Right lobe of liver (tissue), 6 donors: ENCODE measurements around the gene PRSS56. TPM values are rescaled to one million over a fixed set of nuclear protein-coding genes. Genes with fewer than 3 reads are reported as not detected.

Source experiments
- ATAC-seq, 4 donors: fragments of 200-7000 bp; cut with Tn5 transposase; one replicate each; pipeline ENCODE4 v1.9.1; 2020; ENCODE audit warnings: mild to moderate bottlenecking in 4 of 4, moderate library complexity in 4 of 4
- DNase-seq, 3 donors: peaks; one replicate each; pipeline ENCODE4 v3.0.0-alpha.2; 2020
- H3K27ac ChIP-seq, 3 donors: fragments of 200-600 bp; one replicate each; pipeline ENCODE4 v1.8.0; 2022
- H3K27me3 ChIP-seq, 2 donors: fragments of 200-600 bp; one replicate each; pipeline ENCODE4 v1.8.0; 2022
- H3K36me3 ChIP-seq, 4 donors: fragments of 200-600 bp; sonication (generic) in 1 of 4; one replicate each; pipeline versions ENCODE4 v1.5.1 to v1.8.0; 2017 to 2022; ENCODE audit warnings: control low read depth in 1 of 4
- H3K4me1 ChIP-seq, 4 donors: fragments of 200-600 bp; sonication (generic) in 1 of 4; one replicate each; pipeline versions ENCODE4 v1.5.1 to v1.8.0; 2017 to 2022; ENCODE audit warnings: control low read depth in 1 of 4
- H3K4me3 ChIP-seq, 3 donors: fragments of 200-600 bp; one replicate each; pipeline ENCODE4 v1.8.0; 2022
- H3K9me3 ChIP-seq, 4 donors: fragments of 200-600 bp; sonication (generic) in 1 of 4; one replicate each; pipeline versions ENCODE4 v1.5.1 to v1.8.0; 2017 to 2022; ENCODE audit warnings: control low read depth in 1 of 4
- CTCF ChIP-seq, 4 donors: fragments of 200-600 bp in 3 of 4; fragments of 450-650 bp in 1 of 4; IDR thresholded peaks; one replicate each; pipeline versions ENCODE4 v1.5.1 to v1.8.0; 2016 to 2022; ENCODE audit warnings: antibody characterized with exemption in 4 of 4, mild to moderate bottlenecking in 2 of 4
- POLR2A ChIP-seq: fragments of 450-650 bp; IDR thresholded peaks from one replicate; pipeline ENCODE4 v1.6.1; 2017; ENCODE audit warnings: antibody characterized with exemption, mild to moderate bottlenecking
- WGBS: methylation state at CpG from one replicate; pipeline ENCODE4 v1.1.6; 2018; ENCODE audit warnings: low coverage, low lambda C conversion rate; ENCODE audit not compliant: insufficient coverage; ENCODE audit errors: missing lambda C conversion rate; 5-methylcytosine and 5-hydroxymethylcytosine counted together
- intact Hi-C, 2 donors: fragments of 100-400 bp; cut with DNase I; formaldehyde crosslinking; loops; one replicate each; pipeline versions ENCODE4 v1.11.2 to v1.14.1; 2022
- total RNA-seq, 6 experiments: library from RNA; depleted of rRNA in 2 of 6; stranded (reverse); fragments of >200 nt in 2 of 6; fragmentation: NEBNext Ultra II Directional in 3 of 6; extraction: Animal tissue kit (Norgen Biotek cat#: 25700) in 3 of 6; gene quantifications; one replicate each; pipeline versions ENCODE4 v1.1.0 to v1.2.4, GENCODE V29; 2016 to 2023
- donor health status: DM: no; HTN: yes; CAD: no.
- donor health status: DM: no; HTN: no; CAD: no.
- donor health status: DM: no; HTN: no; CAD: no.
- donor health status: DM: no; HTN: yes; CAD: no.
- donor health status: DM: no; HTN: yes; CAD: no.

Gene PRSS56
- total RNA-seq, 6 experiments from 2014 or later, result 0.19 TPM; not detected in 5

GRCh38 chr2:232550354-232551249, 30.4 kb downstream of the PRSS56 start, which contains the start of the genes EIF4E2 and TIGD1:
TSS of gene EIF4E2 (plus strand) at chr2:232550689. CDS start at chr2:232550725, 36 bp downstream.
TSS of gene TIGD1 (minus strand) at chr2:232550557. CDS start at chr2:232549882, 675 bp downstream.
- peak within 1 kb of the TSS; percentile 94 to 95 (median 95) for H3K4me3 ChIP-seq
- H3K4me1 ChIP-seq, result peaks cover 0 to 22% (median 3%) of the 10 kb centered on the region in 4 donors
- intact Hi-C loops, result no loop called here
- TF ChIP-seq CTCF (IDR thresholded peaks at IDR 0.05) (peak in 3 of 4 donors; percentile 15 to 37 (median 23)), POLR2A (peak; percentile 88)
- H3K36me3 ChIP-seq, result no peaks in the 10 kb centered on the region
- DNase-seq (peak; percentile 94 to 97 (median 97)), ATAC-seq (peak; percentile 94 to 96 (median 95))
- 2% methylated on average over 17 of the region's 81 CpGs for WGBS
- peak within 1 kb of the TSS; percentile 95 to 99 (median 95) for H3K27ac ChIP-seq
- H3K9me3 ChIP-seq, result no peaks in the 10 kb centered on the region
- H3K27me3 ChIP-seq, result no peaks in the 10 kb centered on the region

GRCh38 chr2:232551250-232551638, 31.1 kb downstream of the PRSS56 start:
- Histone ChIP-seq H3K27me3 (no peaks in the 10 kb centered on the region), H3K9me3 (no peaks in the 10 kb centered on the region), H3K4me3 (peak overlapping the region; percentile 94 to 95 (median 95)), H3K27ac (peak overlapping the region; percentile 95 to 99 (median 95)), H3K36me3 (no peaks in the 10 kb centered on the region), H3K4me1 (peaks cover 0 to 26% (median 3%) of the 10 kb centered on the region in 4 donors)
- TF ChIP-seq POLR2A (no peak), CTCF (IDR thresholded peaks at IDR 0.05) (no peak)
- intact Hi-C loops, result no loop called here
- ATAC-seq (no peak), DNase-seq (no peak)
- 11% methylated on average over 7 of the region's 7 CpGs for WGBS

GRCh38 chr2:232551776-232552175, 31.6 kb downstream of the PRSS56 start:
- no peak for TF ChIP-seq CTCF (IDR thresholded peaks at IDR 0.05)
- no peak for TF ChIP-seq POLR2A
- ATAC-seq (no peak), DNase-seq (no peak)
- Histone ChIP-seq H3K4me3 (peak overlapping the region in 2 of 3 donors; percentile 94 to 95), H3K9me3 (no peaks in the 10 kb centered on the region), H3K27ac (no peak overlapping the region), H3K36me3 (no peaks in the 10 kb centered on the region), H3K4me1 (peaks cover 0 to 32% (median 3%) of the 10 kb centered on the region in 4 donors), H3K27me3 (no peaks in the 10 kb centered on the region)
- 96% methylated on average over 3 of the region's 4 CpGs for WGBS
- intact Hi-C loops, result no loop called here

GRCh38 chr2:232556426-232556825, 36.2 kb downstream of the PRSS56 start:
- Histone ChIP-seq H3K36me3 (peaks cover 4 to 40% (median 17%) of the 10 kb centered on the region in 4 donors), H3K4me3 (no peak overlapping the region), H3K4me1 (peaks cover 0 to 32% (median 0%) of the 10 kb centered on the region in 4 donors), H3K27me3 (no peaks in the 10 kb centered on the region), H3K9me3 (no peaks in the 10 kb centered on the region), H3K27ac (peak overlapping the region in 1 of 3 donors; percentile 42)
- TF ChIP-seq POLR2A, result no peak
- TF ChIP-seq CTCF (IDR thresholded peaks at IDR 0.05), result no peak
- DNase-seq (no peak), ATAC-seq (peak in 1 of 4 donors; percentile 70)
- WGBS, result 69% methylated on average over 3 of the region's 3 CpGs
- intact Hi-C loops, result no loop called here
